ENCODE data around the gene GRM8.

The GRM8 gene

GRCh38 chr7:127287133-127287532 is 34.4 kb upstream of the GRM8 start:
- Histone ChIP-seq H3K27me3 (ENCODE audit: control insufficient read depth, low read length) (peaks cover 3% of the 10 kb centered on the region; the same call in 1 of the 2 replicates), H3K4me3 (ENCODE audit: low read length) (no peak overlapping the region), H3K9me2 (replicated peaks; ENCODE audit: control insufficient read depth, low read length) (no peaks in the 10 kb centered on the region), H3K4me1 (ENCODE audit: control insufficient read depth, low read length) (no peaks in the 10 kb centered on the region), H3K9me3 (ENCODE audit: control insufficient read depth, insufficient read depth, low read length) (no peaks in the 10 kb centered on the region), H4K20me1 (ENCODE audit: control insufficient read depth, insufficient read depth, low read depth, low read length) (no peaks in the 10 kb centered on the region), H3F3A (ENCODE audit: control insufficient read depth, insufficient read depth) (no peaks in the 10 kb centered on the region), H3K36me3 (ENCODE audit: control insufficient read depth, low read length) (no peaks in the 10 kb centered on the region), H3K4me2 (ENCODE audit: low read length) (no peak overlapping the region), H3K79me2 (ENCODE audit: control insufficient read depth, low read length) (no peaks in the 10 kb centered on the region), H3K27ac (ENCODE audit: low read depth, low read length) (no peak overlapping the region)
- TF ChIP-seq EZH2phosphoT487 (IDR thresholded peaks at IDR 0.05; ENCODE audit: borderline replicate concordance, low read length) = no peak
- no peak for TF ChIP-seq CTCF (IDR thresholded peaks at IDR 0.05; ENCODE audit: low read depth, low read length, poor library complexity, severe bottlenecking)

- no peaks in the 10 kb centered on the region for H3K79me2 ChIP-seq (ENCODE audit: control insufficient read depth, low read length)
- no peaks in the 10 kb centered on the region for H4K20me1 ChIP-seq (ENCODE audit: control insufficient read depth, insufficient read depth, low read depth, low read length)
- no peaks in the 10 kb centered on the region for H3K4me1 ChIP-seq (ENCODE audit: control insufficient read depth, low read length)
- no peaks in the 10 kb centered on the region for H3K9me2 ChIP-seq (replicated peaks; ENCODE audit: control insufficient read depth, low read length)
- no peak overlapping the region for H3K4me3 ChIP-seq (ENCODE audit: low read length)
- H3K36me3 ChIP-seq (ENCODE audit: control insufficient read depth, low read length) = no peaks in the 10 kb centered on the region
- TF ChIP-seq EZH2phosphoT487 (IDR thresholded peaks at IDR 0.05; ENCODE audit: borderline replicate concordance, low read length) (no peak), CTCF (IDR thresholded peaks at IDR 0.05; ENCODE audit: low read depth, low read length, poor library complexity, severe bottlenecking) (no peak)
- peaks cover 13% of the 10 kb centered on the region; the same call in 1 of the 2 replicates for H3K27me3 ChIP-seq (ENCODE audit: control insufficient read depth, low read length)
- no peaks in the 10 kb centered on the region for H3F3A ChIP-seq (ENCODE audit: control insufficient read depth, insufficient read depth)
- H3K9me3 ChIP-seq (ENCODE audit: control insufficient read depth, insufficient read depth, low read length) = no peaks in the 10 kb centered on the region
- no peak overlapping the region for H3K4me2 ChIP-seq (ENCODE audit: low read length)
- no peak overlapping the region for H3K27ac ChIP-seq (ENCODE audit: low read depth, low read length)
Observed at GRCh38 chr7:127270093-127270492, 17.4 kb upstream of the GRM8 start.

- Histone ChIP-seq H3K27ac (ENCODE audit: low read depth, low read length) (no peak overlapping the region), H3K4me1 (ENCODE audit: control insufficient read depth, low read length) (no peaks in the 10 kb centered on the region), H3K4me2 (ENCODE audit: low read length) (no peak overlapping the region), H3K9me3 (ENCODE audit: control insufficient read depth, insufficient read depth, low read length) (no peaks in the 10 kb centered on the region), H3K4me3 (ENCODE audit: low read length) (no peak overlapping the region), H3K9me2 (replicated peaks; ENCODE audit: control insufficient read depth, low read length) (no peaks in the 10 kb centered on the region), H3F3A (ENCODE audit: control insufficient read depth, insufficient read depth) (no peaks in the 10 kb centered on the region), H3K27me3 (ENCODE audit: control insufficient read depth, low read length) (peaks cover 17% of the 10 kb centered on the region; the same call in 1 of the 2 replicates), H3K36me3 (ENCODE audit: control insufficient read depth, low read length) (no peaks in the 10 kb centered on the region), H3K79me2 (ENCODE audit: control insufficient read depth, low read length) (no peaks in the 10 kb centered on the region), H4K20me1 (ENCODE audit: control insufficient read depth, insufficient read depth, low read depth, low read length) (no peaks in the 10 kb centered on the region)
- no peak for TF ChIP-seq CTCF (IDR thresholded peaks at IDR 0.05; ENCODE audit: low read depth, low read length, poor library complexity, severe bottlenecking)
- no peak for TF ChIP-seq EZH2phosphoT487 (IDR thresholded peaks at IDR 0.05; ENCODE audit: borderline replicate concordance, low read length)
Observed at GRCh38 chr7:127266047-127266446, 13.3 kb upstream of the GRM8 start.
